Right cardiac atrium (tissue), 5 donors: ENCODE measurements around the gene RALGPS1. TPM values are rescaled to one million over a fixed set of nuclear protein-coding genes. Genes with fewer than 3 reads are reported as not detected.

Experiments
- ATAC-seq, 2 donors: fragments of 200-7000 bp; cut with Tn5 transposase; one replicate each; pipeline versions ENCODE4 v1.8.0 to v1.9.1; 2020; ENCODE audit warnings: moderate library complexity in 2 of 2, mild to moderate bottlenecking in 1 of 2
- DNase-seq, 3 donors: peaks; one replicate each; pipeline ENCODE4 v3.0.0-alpha.2; 2020
- H3K27ac ChIP-seq: one replicate; pipeline ENCODE4 v1.5.1; 2013; ENCODE audit warnings: mild to moderate bottlenecking, low read length, control low read depth, moderate library complexity
- H3K27me3 ChIP-seq: one replicate; pipeline ENCODE4 v1.6.1; 2013; ENCODE audit not compliant: control insufficient read depth, insufficient read depth
- H3K4me1 ChIP-seq: one replicate; pipeline ENCODE4 v1.6.1; 2013; ENCODE audit warnings: low read length; ENCODE audit not compliant: control insufficient read depth, insufficient read depth
- H3K4me3 ChIP-seq: one replicate; pipeline ENCODE4 v1.5.1; 2013; ENCODE audit warnings: low read length, control low read depth
- H3K9me3 ChIP-seq: one replicate; pipeline ENCODE4 v1.6.1; 2013; ENCODE audit warnings: low read length; ENCODE audit not compliant: control insufficient read depth
- WGBS: extraction: QIAGEN DNeasy Blood & Tissue Kit; methylation state at CpG from one replicate; pipeline ENCODE4 v1.1.7; 2013; 5-methylcytosine and 5-hydroxymethylcytosine counted together
- intact Hi-C, 4 donors: fragments of 100-400 bp; cut with DNase I; formaldehyde crosslinking; loops; one replicate each; pipeline versions ENCODE4 v1.11.0 to v1.14.0; 2022 to 2023
- polyA plus RNA-seq: library from polyadenylated mRNA; stranded (reverse); fragments of 200-250 nt; gene quantifications from one replicate; pipeline ENCODE4 v1.2.3, GENCODE V29; 2013
- total RNA-seq, 4 donors: library from RNA; stranded (reverse); fragmentation: NEBNext Ultra II Directional; extraction: Animal tissue kit (Norgen Biotek cat#: 25700); gene quantifications; one replicate each; pipeline ENCODE4 v1.2.1, GENCODE V29; 2021
- donor health status: healthy with polysubstance abuse.
- donor health status: DM: no; HTN: yes; CAD: no.
- donor health status: DM: no; HTN: no; CAD: no.
- donor health status: DM: no; HTN: yes; CAD: no; lungs with severe emphysema.
- donor health status: DM: yes; HTN: yes; CAD: no.

The RALGPS1 gene
- total and polyA plus RNA-seq, 5 donors, result 10.8 to 19.5 (median 16.3) TPM

DNA sequence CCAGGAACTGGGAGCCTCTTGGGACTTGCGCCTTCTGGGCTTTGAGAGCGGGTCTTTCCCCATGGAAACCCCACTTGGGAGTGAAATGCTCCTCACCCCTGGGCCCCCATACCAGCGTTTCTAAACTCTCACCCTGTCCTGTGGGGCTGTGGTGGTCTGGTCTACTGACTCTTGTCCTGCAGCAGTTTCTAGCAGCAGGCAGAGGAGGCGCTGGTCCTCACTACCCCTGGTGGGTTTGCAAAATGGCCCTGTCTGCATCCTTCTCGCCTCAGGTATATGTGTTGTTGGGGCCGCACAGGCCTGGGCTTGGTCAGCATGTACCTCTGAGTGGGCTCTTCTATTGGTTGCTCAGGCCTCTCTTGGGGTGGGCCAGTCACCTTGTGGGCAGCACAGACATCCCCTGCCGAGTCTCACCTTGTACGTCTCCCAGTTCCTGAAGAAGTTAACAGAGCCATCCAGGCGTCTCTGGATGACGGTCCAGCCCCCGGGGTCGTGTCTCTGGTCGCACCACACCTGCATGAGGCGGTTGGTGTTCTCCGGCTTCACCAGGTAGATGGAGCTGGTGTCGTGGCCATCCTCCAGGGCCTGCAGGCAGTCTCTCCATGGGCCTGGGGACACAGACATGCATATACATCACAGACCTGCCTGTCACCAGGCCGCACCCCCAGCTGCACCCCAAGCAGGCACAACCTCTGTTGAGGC is 178.9 kb downstream of the RALGPS1 start:
- intact Hi-C loops, result no loop called here
- WGBS, result 96% methylated on average over 17 of the region's 17 CpGs
- ATAC-seq, result no peak
- no peak overlapping the region for H3K4me3 ChIP-seq
- H3K9me3 ChIP-seq, result no peaks in the 10 kb centered on the region
- H3K27ac ChIP-seq, result no peak overlapping the region
- DNase-seq, result no peak
- H3K4me1 ChIP-seq, result peaks cover 2% of the 10 kb centered on the region
- no peaks in the 10 kb centered on the region for H3K27me3 ChIP-seq

- no peak overlapping the region for H3K27ac ChIP-seq
- H3K9me3 ChIP-seq, result no peaks in the 10 kb centered on the region
- peaks cover 2% of the 10 kb centered on the region for H3K4me1 ChIP-seq
- intact Hi-C loops, result no loop called here
- WGBS, result 94% methylated on average over 5 of the region's 5 CpGs
- peak in 1 of 2 donors; percentile 32 for ATAC-seq
- no peak for DNase-seq
- H3K27me3 ChIP-seq, result no peaks in the 10 kb centered on the region
- H3K4me3 ChIP-seq, result no peak overlapping the region
Measured at GRCh38 chr9:127095411-127095810, 180.8 kb downstream of the RALGPS1 start.

GRCh38 chr9:127096208-127096607 is 181.6 kb downstream of the RALGPS1 start:
- peaks cover 2% of the 10 kb centered on the region for H3K4me1 ChIP-seq
- ATAC-seq, result peak; percentile 23 to 26
- intact Hi-C loops, result no loop called here
- WGBS, result 73% methylated on average over 13 of the region's 13 CpGs
- peak in 1 of 3 donors; percentile 58 for DNase-seq
- H3K27me3 ChIP-seq, result no peaks in the 10 kb centered on the region
- no peak overlapping the region for H3K4me3 ChIP-seq
- H3K27ac ChIP-seq, result no peak overlapping the region
- H3K9me3 ChIP-seq, result no peaks in the 10 kb centered on the region

DNA sequence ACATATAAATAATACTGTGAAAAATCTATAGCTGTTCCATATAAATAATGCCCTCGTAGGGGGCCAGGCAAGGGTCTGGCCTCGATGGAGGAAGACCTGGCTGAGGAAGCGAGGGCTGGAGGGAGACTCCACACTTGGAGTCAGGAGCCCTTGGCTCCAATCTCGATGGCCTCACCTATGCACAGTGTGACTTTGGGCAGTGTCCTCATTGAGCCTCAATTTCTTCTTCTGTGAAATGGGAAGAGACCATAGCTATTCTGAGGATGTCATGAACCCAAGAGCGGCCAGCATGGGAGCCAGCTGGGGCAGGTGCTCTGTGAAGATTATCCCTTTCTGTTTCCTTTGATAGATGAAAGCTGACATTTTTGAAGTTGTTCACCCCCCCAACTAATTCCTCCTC is 183.1 kb downstream of the RALGPS1 start:
- Histone ChIP-seq H3K27me3 (no peaks in the 10 kb centered on the region), H3K4me3 (no peak overlapping the region), H3K4me1 (no peaks in the 10 kb centered on the region), H3K27ac (no peak overlapping the region), H3K9me3 (no peaks in the 10 kb centered on the region)
- DNase-seq (no peak), ATAC-seq (no peak)
- WGBS, result 96% methylated on average over 5 of the region's 5 CpGs
- intact Hi-C loops, result no loop called here

- Histone ChIP-seq H3K27me3 (no peaks in the 10 kb centered on the region), H3K27ac (no peak overlapping the region), H3K4me1 (peaks cover 4% of the 10 kb centered on the region), H3K4me3 (no peak overlapping the region), H3K9me3 (no peaks in the 10 kb centered on the region)
- WGBS, result 72% methylated on average over 7 of the region's 7 CpGs
- peak in 1 of 2 donors; percentile 40 for ATAC-seq
- DNase-seq, result no peak
- intact Hi-C loops, result no loop called here
Measured at GRCh38 chr9:127098916-127099553, 184.5 kb downstream of the RALGPS1 start.

GRCh38 chr9:127099664-127100063 is 185.1 kb downstream of the RALGPS1 start:
- Histone ChIP-seq H3K27ac (no peak overlapping the region), H3K4me1 (peaks cover 4% of the 10 kb centered on the region), H3K9me3 (no peaks in the 10 kb centered on the region), H3K27me3 (no peaks in the 10 kb centered on the region), H3K4me3 (no peak overlapping the region)
- intact Hi-C loops, result no loop called here
- 52% methylated on average over 3 of the region's 3 CpGs for WGBS
- no peak for ATAC-seq
- DNase-seq, result peak in 1 of 3 donors; percentile 65

DNA sequence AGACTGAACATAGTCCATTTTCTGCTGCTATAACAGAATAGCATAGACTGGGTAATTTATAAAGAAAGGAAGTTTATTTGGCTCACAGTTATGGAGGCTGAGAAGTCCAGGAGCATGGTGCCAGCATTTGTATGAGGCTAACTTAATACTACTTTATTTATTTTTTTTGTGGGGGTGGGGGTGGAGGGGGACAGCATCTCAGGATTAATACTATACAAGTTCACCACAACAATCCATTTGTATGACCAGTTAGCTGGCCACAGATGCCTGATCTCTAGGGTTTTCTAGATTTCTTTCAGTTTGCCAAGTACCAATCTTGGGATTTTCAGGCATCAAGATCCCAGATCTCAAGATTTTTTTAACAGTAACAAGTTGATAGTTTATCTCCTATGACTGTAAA is 187.6 kb downstream of the RALGPS1 start:
- H3K9me3 ChIP-seq, result no peaks in the 10 kb centered on the region
- no peak overlapping the region for H3K4me3 ChIP-seq
- DNase-seq, result no peak
- intact Hi-C loops, result no loop called here
- no peak for ATAC-seq
- no peak overlapping the region for H3K27ac ChIP-seq
- H3K27me3 ChIP-seq, result no peaks in the 10 kb centered on the region
- H3K4me1 ChIP-seq, result peaks cover 9% of the 10 kb centered on the region

GRCh38 chr9:127102788-127103187 is 188.2 kb downstream of the RALGPS1 start:
- H3K4me3 ChIP-seq, result no peak overlapping the region
- H3K9me3 ChIP-seq, result no peaks in the 10 kb centered on the region
- intact Hi-C loops, result no loop called here
- 89% methylated on average over 2 of the region's 2 CpGs for WGBS
- DNase-seq, result no peak
- H3K4me1 ChIP-seq, result peaks cover 9% of the 10 kb centered on the region
- H3K27me3 ChIP-seq, result no peaks in the 10 kb centered on the region
- no peak overlapping the region for H3K27ac ChIP-seq
- ATAC-seq, result no peak

GRCh38 chr9:127104581-127105311 is 190.2 kb downstream of the RALGPS1 start:
- Histone ChIP-seq H3K4me1 (peaks cover 13% of the 10 kb centered on the region), H3K9me3 (no peaks in the 10 kb centered on the region), H3K4me3 (no peak overlapping the region), H3K27me3 (no peaks in the 10 kb centered on the region), H3K27ac (peak overlapping the region; percentile 36)
- intact Hi-C loops, result no loop called here
- ATAC-seq (peak; percentile 43 to 73), DNase-seq (peak in 1 of 3 donors; percentile 81)
- 83% methylated on average over 7 of the region's 7 CpGs for WGBS

GRCh38 chr9:127105805-127106465 is 191.4 kb downstream of the RALGPS1 start:
- no peak overlapping the region for H3K27ac ChIP-seq
- 85% methylated on average over 7 of the region's 7 CpGs for WGBS

GRCh38 chr9:127106466-127106855 is 191.9 kb downstream of the RALGPS1 start:
- no peak overlapping the region for H3K27ac ChIP-seq
- ATAC-seq (no peak), DNase-seq (no peak)
- H3K4me1 ChIP-seq, result peaks cover 20% of the 10 kb centered on the region
- intact Hi-C loops, result no loop called here
- H3K9me3 ChIP-seq, result no peaks in the 10 kb centered on the region
- WGBS, result 80% methylated on average over 4 of the region's 4 CpGs
- H3K4me3 ChIP-seq, result no peak overlapping the region
- no peaks in the 10 kb centered on the region for H3K27me3 ChIP-seq

More at GRCh38 chr9:127105805-127106465, 191.4 kb downstream of the RALGPS1 start:
- Histone ChIP-seq H3K4me1 (peaks cover 17% of the 10 kb centered on the region), H3K9me3 (no peaks in the 10 kb centered on the region), H3K4me3 (no peak overlapping the region), H3K27me3 (no peaks in the 10 kb centered on the region)
- ATAC-seq (no peak), DNase-seq (no peak)
- intact Hi-C loops, result no loop called here
